HG03095 (cell line): ENCODE data around the gene HTR1E.
"Not testable (repeated sequence)": the region's sequence is repeated elsewhere in the genome, so short reads cannot be mapped to it uniquely, and the experiment has no call there.

Experiments used
- ATAC-seq: cut with Tn5 transposase; IDR thresholded peaks from one replicate; pipeline ENCODE4 v1.9.1; 2021; ENCODE audit warnings: moderate library complexity; ENCODE audit not compliant: unreplicated experiment

Gene HTR1E

DNA sequence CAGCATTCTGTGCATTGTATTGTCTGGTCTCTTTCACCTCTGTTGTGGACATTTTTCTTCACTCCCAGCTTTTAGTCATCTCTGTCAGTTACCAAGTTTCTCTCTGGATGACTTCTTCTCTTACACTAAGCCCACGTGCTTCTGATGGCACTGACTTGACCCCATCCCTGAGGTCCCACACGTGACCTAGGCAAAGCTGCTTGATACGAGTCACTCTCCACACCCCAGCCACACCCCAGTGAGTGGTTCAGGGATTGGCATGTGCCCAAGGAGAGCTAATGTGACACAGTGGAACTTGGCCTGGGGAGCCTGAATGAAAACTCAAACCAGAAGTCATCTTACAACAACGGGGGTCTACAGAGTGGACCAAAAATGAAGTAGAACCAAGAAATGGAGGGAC, 32.2 kb downstream of the HTR1E start:
- no peak for ATAC-seq

DNA sequence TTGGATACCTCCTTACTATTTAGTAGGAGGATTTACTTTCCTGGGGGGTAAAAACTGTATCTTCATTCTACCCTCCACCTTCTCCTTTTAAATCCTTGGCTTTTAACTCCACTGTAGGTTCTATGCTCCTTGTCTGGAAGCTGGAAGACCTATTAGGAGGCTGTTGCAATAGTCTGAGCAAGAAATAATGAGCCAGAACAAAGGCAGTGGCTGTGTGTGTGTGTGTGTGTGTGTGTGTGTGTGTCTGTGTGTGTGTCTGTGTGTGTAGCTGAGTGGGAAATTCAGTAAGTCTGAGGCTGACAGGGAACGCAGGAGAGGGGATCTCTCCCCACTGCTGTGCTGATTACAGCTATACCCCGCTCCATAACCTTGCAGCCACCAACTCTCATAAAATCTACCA, 35.8 kb downstream of the HTR1E start:
- ATAC-seq: no peak

DNA sequence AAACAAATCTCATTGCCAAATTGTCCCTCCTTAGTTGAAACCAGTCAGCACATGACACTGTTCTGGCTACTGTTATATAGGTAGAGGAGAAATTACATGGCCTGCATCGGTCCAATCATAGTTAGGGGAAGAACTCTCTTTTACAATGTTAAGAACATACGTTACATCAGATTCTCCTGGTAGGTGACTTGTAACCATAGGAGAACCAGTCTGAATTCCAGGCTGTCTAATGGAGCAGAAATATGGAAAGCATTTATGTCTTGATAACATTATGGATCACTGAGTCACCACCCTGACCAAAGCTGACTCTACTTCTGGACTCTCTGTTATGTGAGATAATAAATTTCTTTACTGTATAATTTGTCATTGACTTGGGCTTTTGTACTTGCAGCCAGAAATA, 40.9 kb downstream of the HTR1E start:
- ATAC-seq: no peak

DNA sequence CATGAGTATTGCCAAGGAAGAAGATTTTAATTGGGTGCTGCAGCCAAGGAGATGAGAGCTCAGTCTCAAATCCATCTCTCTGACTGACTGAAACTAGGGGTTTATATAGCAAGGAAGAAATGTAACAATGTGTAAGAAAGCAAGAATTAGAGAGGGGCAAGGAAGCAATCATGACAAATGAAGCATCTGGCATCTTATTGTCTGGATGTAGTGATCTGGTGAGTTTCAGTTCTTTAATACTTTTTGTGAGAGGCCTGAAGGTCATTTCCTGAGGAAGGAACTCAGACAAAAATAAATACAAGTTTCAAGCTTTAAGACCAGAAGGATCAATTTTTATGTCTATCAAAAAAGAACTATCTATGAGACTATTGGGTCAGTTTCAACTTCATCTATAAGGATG, 64.2 kb downstream of the HTR1E start:
- no peak for ATAC-seq

DNA sequence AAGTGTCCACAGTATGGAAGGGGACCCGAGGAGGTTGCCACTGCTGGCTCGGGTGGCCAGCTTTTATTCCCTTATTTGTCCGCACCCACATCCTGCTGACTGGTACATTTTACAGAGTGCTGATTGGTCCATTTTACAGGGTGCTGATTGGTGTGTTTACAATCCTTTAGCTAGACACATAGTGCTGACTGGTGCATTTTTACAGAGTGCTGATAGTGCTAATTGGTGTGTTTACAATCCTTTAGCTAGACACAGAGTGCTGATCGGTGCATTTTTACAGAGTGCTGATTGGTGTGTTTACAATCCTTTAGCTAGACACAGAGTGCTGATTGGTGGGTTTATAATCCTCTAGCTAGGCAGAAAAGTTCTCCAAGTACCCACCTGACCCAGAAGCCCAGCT, 65.1 kb downstream of the HTR1E start:
- not testable (repeated sequence) for ATAC-seq

DNA sequence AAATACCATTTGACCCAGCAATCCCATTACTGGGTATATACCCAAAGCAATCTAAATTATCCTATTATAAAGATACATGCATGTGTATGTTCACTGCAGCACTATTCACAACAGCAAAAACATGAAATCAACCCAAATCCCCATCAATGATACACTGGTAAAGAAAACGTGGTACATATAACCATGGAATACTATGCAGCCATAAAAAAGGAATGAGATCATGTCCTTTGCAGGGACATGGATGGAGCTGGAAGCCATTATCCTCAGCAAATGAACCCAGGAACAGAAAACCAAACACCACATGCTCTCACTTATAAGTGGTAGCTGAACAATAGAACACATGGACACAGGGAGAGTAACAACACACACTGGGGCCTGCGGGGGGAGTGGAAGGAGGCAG, 69.2 kb downstream of the HTR1E start:
- ATAC-seq: not testable (repeated sequence)

DNA sequence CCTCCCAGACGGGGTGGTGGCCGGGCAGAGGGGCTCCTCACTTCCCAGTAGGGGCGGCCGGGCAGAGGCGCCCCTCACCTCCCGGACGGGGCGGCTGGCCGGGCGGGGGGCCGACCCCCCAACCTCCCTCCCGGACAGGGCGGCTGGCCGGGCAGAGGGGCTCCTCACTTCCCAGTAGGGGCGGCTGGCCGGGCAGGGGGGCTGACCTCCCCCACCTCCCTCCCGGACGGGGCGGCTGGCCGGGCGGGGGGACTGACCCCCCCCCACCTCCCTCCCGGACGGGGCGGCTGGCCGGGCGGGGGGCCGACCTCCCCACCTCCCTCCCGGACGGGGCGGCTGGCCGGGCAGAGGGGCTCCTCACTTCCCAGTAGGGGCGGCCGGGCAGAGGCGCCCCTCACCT, 72.3 kb downstream of the HTR1E start:
- ATAC-seq: not testable (repeated sequence)

DNA sequence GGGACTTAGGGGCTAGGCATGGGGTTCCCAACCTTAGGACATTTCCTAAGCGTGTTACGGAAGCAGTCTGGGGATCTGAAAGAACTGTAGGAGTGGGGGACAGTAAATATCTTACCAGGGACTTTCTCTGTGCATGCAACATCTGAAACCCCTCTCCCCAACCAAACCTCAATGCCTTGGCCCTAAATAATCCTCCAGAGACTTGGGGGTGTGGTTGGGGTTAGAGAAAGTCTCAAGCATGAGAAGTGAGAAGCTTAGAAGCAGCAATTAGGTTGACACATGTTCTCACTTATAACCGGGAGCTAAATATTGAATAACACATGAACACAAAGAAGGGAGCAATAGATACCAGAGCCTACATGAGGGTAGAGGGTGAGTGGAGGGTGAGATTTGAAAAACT, 74.7 kb downstream of the HTR1E start:
- ATAC-seq: no peak

DNA sequence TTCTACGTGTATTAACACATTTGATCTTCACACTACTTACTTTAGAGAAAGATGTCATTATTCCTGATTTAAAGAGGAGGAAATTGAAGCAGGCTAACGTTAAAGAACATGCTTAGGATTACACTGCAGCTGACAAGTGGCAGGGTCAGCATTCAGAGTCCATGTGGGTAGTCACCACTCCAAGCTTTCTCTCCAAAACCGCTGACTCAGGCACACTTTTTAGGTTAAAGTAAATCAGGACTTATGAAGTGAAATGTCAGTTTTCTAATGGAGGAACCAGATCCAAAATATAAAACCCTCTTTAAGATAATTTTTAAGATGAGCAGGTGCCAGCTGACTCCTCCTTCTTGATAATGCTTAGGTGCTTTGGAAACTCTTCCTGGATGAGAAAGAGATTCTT, 75.4 kb downstream of the HTR1E start:
- ATAC-seq: no peak

DNA sequence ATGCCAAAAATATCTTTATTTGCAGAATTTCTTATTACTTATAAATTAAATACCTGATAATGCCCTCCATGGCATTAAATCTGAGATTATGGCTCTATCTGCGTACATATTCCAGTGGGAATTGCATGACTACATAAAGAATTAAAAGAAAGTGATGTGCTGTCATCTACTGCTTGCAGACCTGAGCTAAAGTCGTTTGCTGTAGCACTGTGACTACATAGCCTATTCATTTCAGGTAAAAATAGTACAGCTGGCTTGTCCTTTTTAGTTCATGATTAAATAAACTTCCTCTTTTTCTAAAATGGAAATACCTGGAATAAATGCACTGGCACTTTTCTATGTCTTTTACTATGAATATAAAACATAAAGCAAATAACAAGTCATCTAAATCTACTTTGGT, 79.4 kb downstream of the HTR1E start:
- ATAC-seq: no peak

DNA sequence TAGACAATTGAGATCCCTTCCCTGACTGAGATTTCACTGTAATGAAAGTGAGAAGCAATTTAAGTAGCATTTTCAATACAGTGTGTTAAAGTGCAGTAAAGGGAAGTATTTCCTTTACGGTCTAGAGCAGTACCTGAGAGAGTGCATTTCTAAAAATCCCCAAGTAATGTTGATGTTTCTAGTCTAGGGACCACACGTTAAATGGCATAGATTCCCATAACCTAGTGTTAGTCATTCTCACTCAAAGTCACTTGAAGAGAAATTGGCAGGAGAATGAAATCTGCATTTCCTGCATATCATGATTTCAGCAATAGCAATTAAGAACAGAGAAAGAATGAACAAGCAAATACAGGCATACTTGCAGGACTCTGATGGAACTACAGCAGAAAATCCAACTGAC, 89.7 kb downstream of the HTR1E start:
- ATAC-seq: no peak

DNA sequence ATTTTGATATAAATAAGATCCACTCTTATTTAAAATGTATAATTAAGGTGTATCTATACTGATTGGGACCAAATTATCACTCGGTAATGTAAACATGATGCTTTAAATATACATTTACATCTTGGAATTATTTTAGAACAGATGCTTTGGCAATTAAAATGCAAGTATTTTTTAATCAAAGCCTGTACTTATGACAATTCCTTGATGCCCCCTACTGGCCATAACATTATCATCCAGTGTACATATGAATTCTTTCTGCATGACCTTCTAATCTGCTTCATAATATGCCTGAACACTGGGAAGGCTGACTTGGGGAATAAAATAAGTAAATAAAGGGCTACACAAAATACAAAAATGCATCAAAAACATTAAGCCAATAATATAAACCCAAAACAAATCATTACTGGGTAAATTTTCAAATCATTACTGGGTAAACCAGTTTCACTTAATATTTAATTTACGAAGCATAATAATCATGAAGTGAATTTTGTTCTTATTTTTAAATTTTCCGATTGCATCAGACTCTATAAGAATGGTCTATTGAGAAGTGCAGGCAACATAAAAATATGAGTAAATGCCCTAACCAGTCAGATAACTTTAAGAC, 92.5 kb downstream of the HTR1E start:
- ATAC-seq: no peak

DNA sequence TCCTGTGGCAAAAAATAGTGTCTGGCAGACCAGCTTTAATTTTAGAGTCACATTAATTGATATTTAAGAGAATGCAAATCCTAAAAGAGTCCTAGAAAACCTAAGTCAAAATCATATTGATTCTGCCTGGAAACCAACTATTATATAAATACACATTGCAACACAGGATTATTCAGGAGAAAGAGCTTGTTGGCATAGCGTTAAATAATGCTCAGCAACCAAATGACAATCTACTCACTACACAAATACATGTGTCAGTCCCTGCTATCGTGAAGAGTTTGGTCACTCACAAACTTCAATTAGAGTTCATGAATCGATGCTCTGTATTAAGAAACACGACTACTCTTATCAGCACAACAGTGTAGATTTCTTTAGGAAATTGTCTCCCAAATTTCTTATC, 103.4 kb downstream of the HTR1E start:
- no peak for ATAC-seq

DNA sequence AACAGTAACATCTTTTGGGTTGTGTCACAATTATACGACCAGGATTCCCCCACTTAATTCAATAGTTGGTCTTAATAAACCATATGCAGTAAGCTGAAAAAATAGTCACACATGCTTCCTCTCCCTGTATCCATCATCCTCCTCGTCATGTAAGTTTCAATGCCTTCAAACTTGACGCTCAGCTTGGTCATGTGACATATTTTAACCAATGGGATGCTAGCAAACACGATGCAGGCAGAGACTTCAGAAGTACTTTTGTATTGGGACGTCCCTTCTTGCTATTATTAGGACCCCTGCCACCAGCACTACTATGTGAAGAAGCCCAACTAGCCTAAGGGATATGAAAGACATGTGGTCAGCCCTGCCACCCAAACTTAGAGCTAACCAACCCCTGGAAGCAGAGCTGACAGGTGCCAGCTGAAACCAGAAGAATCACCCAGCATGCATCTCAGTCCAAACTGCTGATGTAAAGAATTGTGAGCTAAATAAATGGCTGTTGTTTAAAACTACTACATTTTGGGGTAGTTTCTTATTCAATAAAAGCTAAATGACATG, 108.3 kb downstream of the HTR1E start:
- no peak for ATAC-seq

DNA sequence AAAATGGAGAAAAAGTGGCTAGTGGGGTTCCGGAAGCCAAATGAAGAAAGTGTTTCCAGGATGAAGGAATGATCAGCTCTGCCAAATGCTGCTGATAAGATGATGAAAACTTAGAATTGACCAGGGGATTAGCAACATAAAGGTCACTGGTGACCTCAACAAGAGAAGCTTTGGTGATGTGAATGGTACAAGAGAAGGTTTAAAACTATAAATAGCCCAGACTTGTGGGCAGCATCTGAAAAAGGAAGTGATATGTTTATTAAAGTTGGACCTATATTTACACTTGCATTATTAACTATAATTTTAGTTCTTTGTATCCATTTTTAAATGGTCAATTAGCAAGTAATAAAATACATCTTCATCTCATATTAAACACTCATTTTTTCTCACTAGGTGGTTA, 112.5 kb downstream of the HTR1E start:
- ATAC-seq: no peak

DNA sequence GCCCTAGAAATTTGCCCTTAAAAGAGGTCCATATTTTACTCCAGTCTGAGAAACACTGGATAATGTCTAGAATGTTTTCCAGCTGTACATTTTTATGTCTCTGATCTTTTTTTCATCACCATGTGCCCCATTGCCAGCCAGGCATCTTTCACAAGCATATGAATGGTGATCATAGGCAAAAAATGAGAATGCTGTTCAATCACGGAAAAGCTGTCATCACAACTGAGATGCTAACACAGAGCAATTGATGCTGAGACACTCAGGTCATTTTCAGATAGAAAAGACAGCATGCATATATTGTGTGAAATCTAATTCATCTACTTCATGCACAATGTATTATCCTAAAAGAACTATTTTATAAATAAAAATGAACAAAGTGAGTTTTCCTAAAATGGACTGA, 116.0 kb downstream of the HTR1E start:
- ATAC-seq: no peak

DNA sequence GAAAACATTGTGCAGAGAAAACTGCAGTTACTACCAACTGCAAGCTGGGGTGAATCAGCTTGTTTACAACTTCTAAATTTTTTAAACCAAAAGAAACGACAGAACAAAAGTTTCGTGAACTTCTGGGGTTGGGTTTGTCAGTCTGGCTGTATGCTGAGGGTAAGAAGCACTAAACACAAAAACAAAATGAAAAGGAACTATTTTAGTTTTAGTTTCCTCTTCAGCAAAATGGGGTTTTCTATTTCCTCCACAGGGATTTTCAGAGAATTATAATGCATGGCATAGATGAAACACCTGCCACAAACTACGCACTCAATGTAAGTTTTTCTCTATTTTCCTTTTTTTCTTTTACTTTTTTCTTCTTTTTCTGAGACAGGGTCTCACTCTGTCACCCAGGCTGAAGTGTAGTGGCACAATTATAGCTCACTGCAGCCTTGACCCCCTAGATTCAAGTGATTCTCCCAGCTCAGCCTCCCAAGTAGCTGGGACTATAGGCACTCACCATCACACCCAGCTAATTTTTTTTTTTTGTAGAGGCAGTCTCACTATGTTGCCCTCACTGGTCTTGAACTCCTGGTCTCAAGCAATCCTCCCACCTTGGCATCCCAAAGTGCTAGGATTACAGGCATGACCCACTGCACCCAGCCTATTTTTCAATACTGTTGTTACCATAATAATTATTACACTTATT, 117.0 kb downstream of the HTR1E start:
- ATAC-seq: no peak

DNA sequence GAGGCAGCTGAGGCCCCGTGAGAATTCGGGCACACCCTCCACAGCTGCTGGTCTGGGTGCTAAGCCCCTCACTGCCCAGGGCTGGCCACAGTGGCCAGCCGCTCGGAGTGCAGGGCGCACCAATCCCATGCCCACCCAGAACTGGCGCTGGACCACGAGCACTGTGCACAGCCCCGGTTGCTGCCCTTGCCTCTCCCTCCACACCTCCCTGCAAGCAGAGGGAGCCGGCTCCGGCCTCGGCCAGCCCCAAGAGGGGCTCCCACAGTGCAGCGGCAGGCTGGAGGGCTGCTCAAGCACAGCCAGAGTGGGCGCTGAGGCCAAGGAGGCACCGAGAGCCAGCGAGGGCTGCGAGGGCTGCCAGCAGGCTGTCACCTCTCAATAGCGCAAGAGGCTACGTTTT, 122.6 kb downstream of the HTR1E start:
- no peak for ATAC-seq

DNA sequence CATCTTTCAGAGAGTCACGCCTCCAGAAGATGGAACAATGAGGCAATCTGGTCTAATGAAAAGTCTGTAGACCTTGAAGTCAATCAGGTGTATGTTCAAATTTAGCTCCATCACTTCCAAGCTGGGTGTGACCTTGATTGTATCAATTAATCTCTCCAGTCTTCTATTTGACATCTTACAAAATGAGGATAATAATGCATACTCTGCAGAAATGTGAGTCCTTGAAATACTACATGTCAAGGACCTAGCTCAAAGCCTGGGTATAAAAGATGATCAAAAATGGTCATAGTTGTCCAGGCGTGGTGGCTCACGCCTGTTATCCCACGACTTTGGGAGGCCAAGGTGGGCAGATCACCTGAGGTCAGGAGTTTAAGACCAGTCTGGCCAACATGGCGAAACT, 127.8 kb downstream of the HTR1E start:
- ATAC-seq: no peak
